ENCODE measurements around the gene AHNAK.

DNA sequence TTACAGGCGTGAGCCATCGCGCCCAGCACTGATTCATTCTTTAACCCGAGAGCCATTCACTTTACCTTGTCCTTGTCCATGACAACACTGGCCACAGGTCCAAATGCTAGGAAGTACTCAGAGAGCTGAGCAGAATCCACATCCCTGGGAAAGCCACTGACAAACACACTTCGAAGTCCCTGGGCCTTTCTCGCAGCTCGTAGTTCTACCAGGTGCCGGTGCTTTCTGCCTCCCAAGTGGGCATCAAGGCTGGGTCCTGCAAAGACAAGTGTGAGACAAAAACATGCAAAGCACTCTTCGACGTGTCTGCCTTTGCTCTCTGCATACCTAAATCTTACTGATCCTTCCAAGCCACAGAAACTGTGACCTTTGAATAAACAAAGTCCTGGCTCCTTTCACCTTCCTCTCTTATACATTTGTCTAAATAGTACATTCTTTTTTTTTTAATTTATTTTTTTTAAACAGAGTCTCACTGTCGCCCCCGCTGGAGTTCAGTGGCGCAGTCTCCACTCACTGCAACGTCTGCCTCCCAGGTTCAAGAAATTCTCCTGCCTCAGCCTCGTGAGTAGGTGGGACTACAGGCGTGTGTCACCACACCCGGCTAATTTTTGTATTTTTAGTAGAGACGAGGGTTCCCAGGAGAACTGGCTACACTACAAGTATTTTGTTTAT lies 42.5 kb upstream of the AHNAK start:
- TF ChIP-seq, protein P1, sequence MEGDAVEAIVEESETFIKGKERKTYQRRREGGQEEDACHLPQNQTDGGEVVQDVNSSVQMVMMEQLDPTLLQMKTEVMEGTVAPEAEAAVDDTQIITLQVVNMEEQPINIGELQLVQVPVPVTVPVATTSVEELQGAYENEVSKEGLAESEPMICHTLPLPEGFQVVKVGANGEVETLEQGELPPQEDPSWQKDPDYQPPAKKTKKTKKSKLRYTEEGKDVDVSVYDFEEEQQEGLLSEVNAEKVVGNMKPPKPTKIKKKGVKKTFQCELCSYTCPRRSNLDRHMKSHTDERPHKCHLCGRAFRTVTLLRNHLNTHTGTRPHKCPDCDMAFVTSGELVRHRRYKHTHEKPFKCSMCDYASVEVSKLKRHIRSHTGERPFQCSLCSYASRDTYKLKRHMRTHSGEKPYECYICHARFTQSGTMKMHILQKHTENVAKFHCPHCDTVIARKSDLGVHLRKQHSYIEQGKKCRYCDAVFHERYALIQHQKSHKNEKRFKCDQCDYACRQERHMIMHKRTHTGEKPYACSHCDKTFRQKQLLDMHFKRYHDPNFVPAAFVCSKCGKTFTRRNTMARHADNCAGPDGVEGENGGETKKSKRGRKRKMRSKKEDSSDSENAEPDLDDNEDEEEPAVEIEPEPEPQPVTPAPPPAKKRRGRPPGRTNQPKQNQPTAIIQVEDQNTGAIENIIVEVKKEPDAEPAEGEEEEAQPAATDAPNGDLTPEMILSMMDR (IDR thresholded peaks at IDR 0.05): no peak
- TF ChIP-seq POLR2A (IDR thresholded peaks at IDR 0.05): no peak
- no peak for TF ChIP-seq POLR2AphosphoS5 (IDR thresholded peaks at IDR 0.05)

Measured in gastroesophageal sphincter (tissue), 3 donors.